ENCODE results near the gene CEND1.

Gene CEND1

DNA sequence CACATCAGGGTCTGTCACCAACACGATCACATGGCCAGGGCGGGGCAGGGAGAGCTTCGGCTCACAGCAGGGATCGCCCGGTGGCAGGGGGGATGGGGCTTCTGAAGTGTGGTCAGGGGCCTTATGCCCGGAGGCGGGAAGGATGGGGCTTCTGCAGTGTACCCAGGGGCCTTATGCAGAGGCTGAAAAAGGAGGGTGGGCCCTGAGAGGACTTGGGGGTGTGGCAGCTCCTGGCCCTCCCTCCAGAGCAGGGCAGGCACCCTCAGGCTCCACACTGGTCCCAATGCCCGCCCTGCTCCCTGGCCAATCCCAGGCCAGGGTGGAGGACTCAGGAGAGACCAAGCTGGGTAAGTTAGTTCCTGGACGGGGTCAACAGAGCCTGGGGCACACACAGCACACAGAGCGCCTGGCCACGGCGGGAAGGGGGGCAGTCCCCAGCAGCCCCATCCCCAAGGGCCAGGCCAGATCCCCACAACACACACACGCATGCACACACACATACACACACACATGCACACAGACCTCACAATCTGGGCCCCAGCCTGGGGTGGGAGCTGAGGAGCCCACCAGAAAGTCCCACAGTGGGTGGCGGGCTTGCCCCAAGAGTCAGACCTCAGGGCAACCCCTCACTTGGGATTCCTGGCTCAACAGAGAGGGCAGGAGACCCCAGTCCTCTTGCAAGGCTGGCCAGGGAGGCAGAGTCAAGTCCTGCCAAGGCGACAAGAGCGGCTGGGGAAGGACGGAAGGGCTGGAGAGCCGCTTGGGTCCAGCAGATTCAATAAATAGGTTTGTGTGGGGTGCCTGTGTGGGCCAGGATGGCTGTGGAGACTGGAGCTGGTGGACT is 1.1 kb upstream of the CEND1 start:
- Histone ChIP-seq H3K9me3 (ENCODE audit: severe bottlenecking) (no peaks in the 10 kb centered on the region), H3K4me3 (ENCODE audit: severe bottlenecking) (no peak overlapping the region), H3K27ac (ENCODE audit: poor library complexity, severe bottlenecking) (no peak overlapping the region), H3K36me3 (ENCODE audit: low read depth) (peaks cover 7% of the 10 kb centered on the region; the same call in 1 of the 2 replicates), H3K4me1 (ENCODE audit: insufficient read depth, poor library complexity, severe bottlenecking) (no peaks in the 10 kb centered on the region), H3K27me3 (ENCODE audit: insufficient read depth, poor library complexity, severe bottlenecking) (peaks cover 9% of the 10 kb centered on the region)
- DNase-seq (ENCODE audit: low spot score) = no peak
- TF ChIP-seq, protein P1, sequence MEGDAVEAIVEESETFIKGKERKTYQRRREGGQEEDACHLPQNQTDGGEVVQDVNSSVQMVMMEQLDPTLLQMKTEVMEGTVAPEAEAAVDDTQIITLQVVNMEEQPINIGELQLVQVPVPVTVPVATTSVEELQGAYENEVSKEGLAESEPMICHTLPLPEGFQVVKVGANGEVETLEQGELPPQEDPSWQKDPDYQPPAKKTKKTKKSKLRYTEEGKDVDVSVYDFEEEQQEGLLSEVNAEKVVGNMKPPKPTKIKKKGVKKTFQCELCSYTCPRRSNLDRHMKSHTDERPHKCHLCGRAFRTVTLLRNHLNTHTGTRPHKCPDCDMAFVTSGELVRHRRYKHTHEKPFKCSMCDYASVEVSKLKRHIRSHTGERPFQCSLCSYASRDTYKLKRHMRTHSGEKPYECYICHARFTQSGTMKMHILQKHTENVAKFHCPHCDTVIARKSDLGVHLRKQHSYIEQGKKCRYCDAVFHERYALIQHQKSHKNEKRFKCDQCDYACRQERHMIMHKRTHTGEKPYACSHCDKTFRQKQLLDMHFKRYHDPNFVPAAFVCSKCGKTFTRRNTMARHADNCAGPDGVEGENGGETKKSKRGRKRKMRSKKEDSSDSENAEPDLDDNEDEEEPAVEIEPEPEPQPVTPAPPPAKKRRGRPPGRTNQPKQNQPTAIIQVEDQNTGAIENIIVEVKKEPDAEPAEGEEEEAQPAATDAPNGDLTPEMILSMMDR (IDR thresholded peaks at IDR 0.05; ENCODE audit: poor library complexity, severe bottlenecking) = no peak
- ATAC-seq (ENCODE audit: low read depth) = peak; percentile 52

GRCh38 chr11:788953-789940 is 643 bp downstream of the CEND1 start:
- Histone ChIP-seq H3K36me3 (ENCODE audit: low read depth) (peaks cover 7% of the 10 kb centered on the region; the same call in 1 of the 2 replicates), H3K4me3 (ENCODE audit: severe bottlenecking) (no peak overlapping the region)
- TF ChIP-seq, protein P1 (IDR thresholded peaks at IDR 0.05; ENCODE audit: poor library complexity, severe bottlenecking) = no peak

DNA sequence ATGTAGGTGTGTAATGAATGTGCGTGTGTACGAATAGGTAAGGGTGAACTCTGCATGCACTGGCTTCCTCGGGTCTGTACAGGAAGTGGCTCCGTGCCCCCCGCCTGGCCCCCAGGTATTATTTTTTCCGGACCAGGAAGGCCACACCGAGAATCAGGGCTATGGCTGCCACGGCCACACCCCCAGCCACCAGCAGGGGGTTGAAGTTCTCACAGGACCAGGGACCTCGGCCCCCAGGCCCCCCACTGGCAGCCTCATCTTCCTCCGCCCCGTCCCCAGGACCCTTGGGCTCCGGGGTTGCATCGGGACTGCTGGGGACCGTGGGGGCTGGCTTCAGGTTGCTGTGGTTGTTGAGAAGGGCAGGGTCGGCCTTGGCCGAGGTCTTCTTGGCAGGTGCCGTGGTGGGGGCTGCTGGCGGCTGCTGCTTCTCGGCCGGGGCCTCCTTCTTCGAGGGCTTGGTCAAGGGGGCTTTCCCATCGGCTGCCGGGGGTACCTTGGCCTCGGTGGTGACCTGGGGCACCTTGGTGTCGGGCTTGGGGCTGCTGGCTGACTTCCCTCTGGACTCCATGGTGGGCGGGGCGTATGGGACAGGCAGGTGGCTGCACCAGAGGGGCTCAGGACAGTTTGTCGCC is 1.8 kb downstream of the CEND1 start:
- Histone ChIP-seq H3K4me3 (ENCODE audit: severe bottlenecking) (no peak overlapping the region), H3K27me3 (ENCODE audit: insufficient read depth, poor library complexity, severe bottlenecking) (peaks cover 9% of the 10 kb centered on the region), H3K4me1 (ENCODE audit: insufficient read depth, poor library complexity, severe bottlenecking) (peaks cover 6% of the 10 kb centered on the region), H3K27ac (ENCODE audit: poor library complexity, severe bottlenecking) (no peak overlapping the region), H3K36me3 (ENCODE audit: low read depth) (no peaks in the 10 kb centered on the region), H3K9me3 (ENCODE audit: severe bottlenecking) (no peaks in the 10 kb centered on the region)
- no peak for ATAC-seq (ENCODE audit: low read depth)
- DNase-seq (ENCODE audit: low spot score) = no peak
- TF ChIP-seq, protein P1 (IDR thresholded peaks at IDR 0.05; ENCODE audit: poor library complexity, severe bottlenecking) = no peak

More at GRCh38 chr11:788953-789940, 643 bp downstream of the CEND1 start:
- DNase-seq (ENCODE audit: low spot score) (no peak), ATAC-seq (ENCODE audit: low read depth) (no peak)
- Histone ChIP-seq H3K9me3 (ENCODE audit: severe bottlenecking) (no peaks in the 10 kb centered on the region), H3K27ac (ENCODE audit: poor library complexity, severe bottlenecking) (no peak overlapping the region), H3K27me3 (ENCODE audit: insufficient read depth, poor library complexity, severe bottlenecking) (peaks cover 9% of the 10 kb centered on the region), H3K4me1 (ENCODE audit: insufficient read depth, poor library complexity, severe bottlenecking) (no peaks in the 10 kb centered on the region)

DNA sequence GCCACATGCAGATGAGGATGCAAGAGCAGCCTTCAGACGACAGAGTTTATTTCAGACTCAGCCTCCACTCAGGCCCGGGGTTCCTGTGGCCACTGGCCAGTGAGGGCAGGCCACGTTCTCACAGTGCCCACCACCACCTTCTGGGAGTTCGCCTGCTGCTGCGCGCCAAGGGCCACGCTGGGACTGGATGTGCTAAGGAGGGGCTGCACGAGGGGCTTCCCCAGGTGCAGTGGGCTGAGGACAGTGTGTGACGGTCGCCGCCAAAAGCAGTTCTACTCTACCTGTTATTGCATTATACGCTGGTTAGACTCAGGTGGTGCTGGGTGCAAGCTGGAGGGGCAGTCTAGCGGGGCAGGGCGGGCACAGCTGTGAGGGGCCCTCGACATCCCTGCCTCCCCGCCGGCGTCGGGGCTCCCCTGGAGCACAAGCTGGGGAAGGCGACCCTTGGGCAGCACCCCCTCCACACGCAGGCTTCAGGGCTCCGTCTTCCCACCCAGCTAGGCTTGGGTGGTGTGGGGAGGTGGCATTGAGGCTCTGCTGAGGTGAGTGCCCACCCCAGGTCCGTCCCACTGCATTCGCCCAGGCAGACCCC is 2.7 kb downstream of the CEND1 start:
- H3K27ac ChIP-seq (ENCODE audit: poor library complexity, severe bottlenecking) = no peak overlapping the region
- no peak overlapping the region for H3K4me3 ChIP-seq (ENCODE audit: severe bottlenecking)
- H3K27me3 ChIP-seq (ENCODE audit: insufficient read depth, poor library complexity, severe bottlenecking) = peaks cover 9% of the 10 kb centered on the region
- ATAC-seq (ENCODE audit: low read depth) (no peak), DNase-seq (ENCODE audit: low spot score) (no peak)
- TF ChIP-seq, protein P1 (IDR thresholded peaks at IDR 0.05; ENCODE audit: poor library complexity, severe bottlenecking) = no peak
- H3K36me3 ChIP-seq (ENCODE audit: low read depth) = no peaks in the 10 kb centered on the region
- peaks cover 6% of the 10 kb centered on the region for H3K4me1 ChIP-seq (ENCODE audit: insufficient read depth, poor library complexity, severe bottlenecking)
- no peaks in the 10 kb centered on the region for H3K9me3 ChIP-seq (ENCODE audit: severe bottlenecking)
